ENCODE results near the gene SLC17A7. TPM values are rescaled to one million over a fixed set of nuclear protein-coding genes. Genes with fewer than 3 reads are reported as not detected.

SLC17A7 gene
- total RNA-seq, 2 experiments from 2014 or later: not detected

GRCh38 chr19:49393881-49394280, 47.4 kb downstream of the SLC17A7 start:
- no peaks in the 10 kb centered on the region for H3K36me3 Mint-ChIP-seq (ENCODE audit: low read depth)
- Histone ChIP-seq H3K36me3 (ENCODE audit: insufficient read depth, low read length) (no peaks in the 10 kb centered on the region), H3K4me3 (ENCODE audit: low read length) (no peak overlapping the region), H3K27me3 (ENCODE audit: control insufficient read depth in 1 of 2, insufficient read depth in 2 of 2, low read length in 2 of 2) (no peaks in the 10 kb centered on the region), H3K4me1 (ENCODE audit: insufficient read depth, low read length) (peaks cover 30% of the 10 kb centered on the region), H3K9me3 (ENCODE audit: control insufficient read depth in 1 of 2, insufficient read depth in 1 of 2, low read length in 2 of 2) (no peaks in the 10 kb centered on the region), H3K27ac (ENCODE audit: low read depth in 1 of 2, low read length in 2 of 2) (no peak overlapping the region)
- peaks cover 25% of the 10 kb centered on the region for H3K4me1 Mint-ChIP-seq (ENCODE audit: low read depth)
- ChIA-PET POLR2A (no interaction called here), CTCF (interaction anchor here (1.4 kb wide), 1 partner anchor 49 kb away, joined by 5 read pairs; no protein-coding TSS in a partner anchor)
- H3K9me3 Mint-ChIP-seq: no peaks in the 10 kb centered on the region
- no peak for TF ChIP-seq CTCF (IDR thresholded peaks at IDR 0.05)
- no peak overlapping the region for H3K27ac Mint-ChIP-seq
- DNase-seq (no peak), ATAC-seq (ENCODE audit: poor library complexity) (no peak)
- H3K4me3 Mint-ChIP-seq: no peak overlapping the region
- intact Hi-C loops (cut with DNase I, micrococcal nuclease): loop anchor here (2.0 to 10.0 kb wide), 4 partner anchors 151 to 283 kb away; partner anchors contain the start of gene PRMT1 (in 1 of the 2)
- H3K27me3 Mint-ChIP-seq: no peaks in the 10 kb centered on the region

GRCh38 chr19:49391581-49392399, 49.5 kb downstream of the SLC17A7 start:
- DNase-seq (peak; percentile 67 to 89 (median 76)), ATAC-seq (ENCODE audit: poor library complexity) (peak; percentile 76)
- Histone ChIP-seq H3K9me3 (ENCODE audit: control insufficient read depth in 1 of 2, insufficient read depth in 1 of 2, low read length in 2 of 2) (no peaks in the 10 kb centered on the region), H3K4me3 (ENCODE audit: low read length) (no peak overlapping the region), H3K4me1 (ENCODE audit: insufficient read depth, low read length) (peaks cover 23% of the 10 kb centered on the region), H3K36me3 (ENCODE audit: insufficient read depth, low read length) (no peaks in the 10 kb centered on the region), H3K27ac (ENCODE audit: low read depth in 1 of 2, low read length in 2 of 2) (no peak overlapping the region), H3K27me3 (ENCODE audit: control insufficient read depth in 1 of 2, insufficient read depth in 2 of 2, low read length in 2 of 2) (no peaks in the 10 kb centered on the region)
- H3K36me3 Mint-ChIP-seq (ENCODE audit: low read depth): no peaks in the 10 kb centered on the region
- H3K27me3 Mint-ChIP-seq: no peaks in the 10 kb centered on the region
- intact Hi-C loops (cut with DNase I, micrococcal nuclease): loop anchor here (1.0 to 10.0 kb wide), 9 partner anchors 30 to 289 kb away; partner anchors contain the start of gene PRMT1 (in 1 of the 2)
- H3K4me1 Mint-ChIP-seq (ENCODE audit: low read depth): peaks cover 19% of the 10 kb centered on the region
- no peak overlapping the region for H3K4me3 Mint-ChIP-seq
- no peaks in the 10 kb centered on the region for H3K9me3 Mint-ChIP-seq
- H3K27ac Mint-ChIP-seq: no peak overlapping the region
- ChIA-PET CTCF (interaction anchor here (0.7 to 2.5 kb wide), 14 partner anchors 15 to 289 kb away, joined by 3 to 17 read pairs (median 4); no protein-coding TSS in a partner anchor), POLR2A (interaction anchor here (0.6 to 1.3 kb wide), 8 partner anchors 33 to 104 kb away, joined by 3 to 4 read pairs (median 4); partner anchors contain the start of genes ALDH16A1, CD37, GFY and PIH1D1)
- peak; percentile 95 for TF ChIP-seq CTCF (IDR thresholded peaks at IDR 0.05)

- CTCF ChIA-PET: interaction anchor here (0.7 to 2.5 kb wide), 10 partner anchors 16 to 290 kb away, joined by 3 to 17 read pairs (median 6); no protein-coding TSS in a partner anchor
- intact Hi-C loops (cut with DNase I, micrococcal nuclease): loop anchor here (5.0 to 10.0 kb wide), 3 partner anchors 154 to 286 kb away; partner anchors contain the start of gene PRMT1 (in 1 of the 2)
- DNase-seq (no peak), ATAC-seq (ENCODE audit: poor library complexity) (no peak)
- no peaks in the 10 kb centered on the region for H3K9me3 ChIP-seq (ENCODE audit: control insufficient read depth in 1 of 2, insufficient read depth in 1 of 2, low read length in 2 of 2)
- Mint-ChIP-seq H3K27ac (no peak overlapping the region), H3K36me3 (ENCODE audit: low read depth) (no peaks in the 10 kb centered on the region), H3K4me1 (ENCODE audit: low read depth) (peaks cover 19% of the 10 kb centered on the region), H3K9me3 (no peaks in the 10 kb centered on the region), H3K4me3 (no peak overlapping the region), H3K27me3 (no peaks in the 10 kb centered on the region)
- no peaks in the 10 kb centered on the region for H3K36me3 ChIP-seq (ENCODE audit: insufficient read depth, low read length)
- POLR2A ChIA-PET: interaction anchor here (1.0 to 1.3 kb wide), 3 partner anchors 52 to 105 kb away, joined by 3 to 4 read pairs (median 4); partner anchors contain the start of gene ALDH16A1
- no peak overlapping the region for H3K4me3 ChIP-seq (ENCODE audit: low read length)
- H3K4me1 ChIP-seq (ENCODE audit: insufficient read depth, low read length): peaks cover 23% of the 10 kb centered on the region
- H3K27me3 ChIP-seq (ENCODE audit: control insufficient read depth in 1 of 2, insufficient read depth in 2 of 2, low read length in 2 of 2): no peaks in the 10 kb centered on the region
- no peak for TF ChIP-seq CTCF (IDR thresholded peaks at IDR 0.05)
- H3K27ac ChIP-seq (ENCODE audit: low read depth in 1 of 2, low read length in 2 of 2): no peak overlapping the region
These were observed 50.4 kb downstream of the SLC17A7 start for GRCh38 chr19:49390929-49391359.
